Fibroblast of pulmonary artery (primary cell): ENCODE data around the gene DHX32.
"Not testable (repeated sequence)": the region's sequence is repeated elsewhere in the genome, so short reads cannot be mapped to it uniquely, and the experiment has no call there.

Experiments used
- DNase-seq: peaks from one replicate; pipeline ENCODE4 v3.0.0-alpha.2; 2010; ENCODE audit warnings: low read depth
- H3K4me3 ChIP-seq: replicated peaks from 2 replicates; pipeline ENCODE4 v1.5.1; 2011; ENCODE audit warnings: low read depth, mild to moderate bottlenecking, control low read depth, low read length, moderate library complexity
- TF ChIP-seq, protein P1 (sequence below): IDR thresholded peaks from 2 replicates; pipeline ENCODE4 v1.5.1; 2011; ENCODE audit warnings: mild to moderate bottlenecking, control low read depth, low read length, inconsistent platforms; ENCODE audit errors: missing control alignments

Gene DHX32

GRCh38 chr10:125894176-125894575, 13.1 kb upstream of the DHX32 start:
- not testable (repeated sequence) for H3K4me3 ChIP-seq, DNase-seq

DNA sequence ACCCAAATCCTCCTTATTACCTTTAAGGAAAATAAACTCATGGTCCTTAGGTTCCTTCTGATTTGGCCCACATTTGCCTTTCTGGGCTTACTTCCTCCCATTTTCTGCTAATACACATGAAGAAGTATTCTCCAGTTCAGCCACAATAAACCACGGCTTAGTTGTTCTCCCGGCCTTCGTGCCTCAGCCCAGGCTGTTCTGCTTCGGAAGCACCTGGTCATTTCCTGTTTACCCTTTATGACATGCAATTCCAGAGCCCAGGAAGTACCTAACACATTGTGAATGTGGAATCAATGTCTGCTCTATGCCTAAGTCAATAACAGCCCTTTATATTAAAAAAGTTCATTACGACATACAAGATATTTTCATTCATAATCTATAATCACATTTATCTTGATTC, 11.3 kb upstream of the DHX32 start:
- not testable (repeated sequence) for DNase-seq, H3K4me3 ChIP-seq

GRCh38 chr10:125889441-125889840, 8.3 kb upstream of the DHX32 start:
- DNase-seq, result not testable (repeated sequence)

GRCh38 chr10:125886914-125887512, 5.9 kb upstream of the DHX32 start:
- TF ChIP-seq, protein P1, sequence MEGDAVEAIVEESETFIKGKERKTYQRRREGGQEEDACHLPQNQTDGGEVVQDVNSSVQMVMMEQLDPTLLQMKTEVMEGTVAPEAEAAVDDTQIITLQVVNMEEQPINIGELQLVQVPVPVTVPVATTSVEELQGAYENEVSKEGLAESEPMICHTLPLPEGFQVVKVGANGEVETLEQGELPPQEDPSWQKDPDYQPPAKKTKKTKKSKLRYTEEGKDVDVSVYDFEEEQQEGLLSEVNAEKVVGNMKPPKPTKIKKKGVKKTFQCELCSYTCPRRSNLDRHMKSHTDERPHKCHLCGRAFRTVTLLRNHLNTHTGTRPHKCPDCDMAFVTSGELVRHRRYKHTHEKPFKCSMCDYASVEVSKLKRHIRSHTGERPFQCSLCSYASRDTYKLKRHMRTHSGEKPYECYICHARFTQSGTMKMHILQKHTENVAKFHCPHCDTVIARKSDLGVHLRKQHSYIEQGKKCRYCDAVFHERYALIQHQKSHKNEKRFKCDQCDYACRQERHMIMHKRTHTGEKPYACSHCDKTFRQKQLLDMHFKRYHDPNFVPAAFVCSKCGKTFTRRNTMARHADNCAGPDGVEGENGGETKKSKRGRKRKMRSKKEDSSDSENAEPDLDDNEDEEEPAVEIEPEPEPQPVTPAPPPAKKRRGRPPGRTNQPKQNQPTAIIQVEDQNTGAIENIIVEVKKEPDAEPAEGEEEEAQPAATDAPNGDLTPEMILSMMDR, result no peak
- no peak overlapping the region for H3K4me3 ChIP-seq
- DNase-seq, result no peak

More at GRCh38 chr10:125889441-125889840, 8.3 kb upstream of the DHX32 start:
- not testable (repeated sequence) for H3K4me3 ChIP-seq

GRCh38 chr10:125883211-125883610, 2.1 kb upstream of the DHX32 start:
- TF ChIP-seq, protein P1, result no peak
- H3K4me3 ChIP-seq, result no peak overlapping the region
- DNase-seq, result no peak

GRCh38 chr10:125882596-125882995, 1.5 kb upstream of the DHX32 start:
- peak; percentile 32 for DNase-seq
- H3K4me3 ChIP-seq, result no peak overlapping the region
- TF ChIP-seq, protein P1, result no peak

DNA sequence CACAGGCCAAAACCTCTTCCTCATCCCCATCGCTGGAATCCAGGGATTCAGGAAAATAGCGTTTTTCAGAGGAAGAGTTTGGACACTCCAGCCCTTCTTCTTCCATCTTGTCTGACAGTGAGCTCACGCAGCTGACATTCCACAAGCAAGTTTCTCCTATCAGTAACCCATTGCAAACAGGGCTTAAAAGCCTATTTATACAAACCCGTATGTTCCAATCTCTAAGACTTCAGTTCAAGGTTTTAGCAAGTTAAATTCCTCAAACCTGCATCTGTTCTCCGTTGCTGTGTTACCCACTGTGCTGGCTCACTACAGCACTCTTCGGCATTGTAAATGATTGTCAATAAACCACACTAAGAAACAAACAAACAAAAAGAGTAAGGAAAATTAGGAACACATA, 373 bp downstream of the DHX32 start:
- TF ChIP-seq, protein P1, result no peak
- H3K4me3 ChIP-seq, result no peak overlapping the region
- DNase-seq, result no peak

- TF ChIP-seq, protein P1, result no peak
- H3K4me3 ChIP-seq, result no peak overlapping the region
- peak; percentile 84 for DNase-seq
Observed at GRCh38 chr10:125878957-125879835, 1.9 kb downstream of the DHX32 start.
